OCI-LY3 (cell line): ENCODE data around the gene PTHLH.

Source experiments
- CTCF ChIP-seq: fragments of 200-600, 300-600 bp; sonication (generic); IDR thresholded peaks from 2 replicates; pipeline ENCODE4 v1.5.1; 2014; ENCODE audit warnings: antibody characterized with exemption, low read length, low read depth
- EZH2phosphoT487 ChIP-seq: fragments of 200-600 bp; shearing (Covaris generic); IDR thresholded peaks from 2 replicates; pipeline ENCODE4 v1.6.1; 2018; ENCODE audit warnings: antibody characterized with exemption, mixed run types, low read depth

- TF ChIP-seq CTCF (no peak), EZH2phosphoT487 (no peak)
Measured at GRCh38 chr12:27971121-27971489, 1.4 kb downstream of the PTHLH start.
